Activated T-cell treated with anti-CD3 and anti-CD28 coated beads, Interleukin-2, amount 50 U/mL, for 48 hours (primary cell): ENCODE measurements around the gene SOWAHC.
"Not testable (repeated sequence)": the region's sequence is repeated elsewhere in the genome, so short reads cannot be mapped to it uniquely, and the experiment has no call there.

Experiments used
- DNase-seq, 2 experiments: peaks; one replicate each; pipeline ENCODE4 v3.0.0-alpha.2; 2020

Gene SOWAHC

GRCh38 chr2:109616184-109616583, 2.0 kb downstream of the SOWAHC start:
- DNase-seq, result no peak

GRCh38 chr2:109619032-109619615, 5.0 kb downstream of the SOWAHC start:
- DNase-seq, result no peak

GRCh38 chr2:109623297-109623696, 9.1 kb downstream of the SOWAHC start:
- DNase-seq, result no peak

- no peak for DNase-seq
Measured at GRCh38 chr2:109623923-109624322, 9.8 kb downstream of the SOWAHC start.

- no peak for DNase-seq
Measured at GRCh38 chr2:109624339-109624738, 10.2 kb downstream of the SOWAHC start.

- not testable (repeated sequence) for DNase-seq
Measured at GRCh38 chr2:109628321-109628720, 14.2 kb downstream of the SOWAHC start.

- DNase-seq, result no peak
Measured at GRCh38 chr2:109629867-109630266, 15.7 kb downstream of the SOWAHC start.

- DNase-seq, result no peak
Measured at GRCh38 chr2:109630441-109631430, 16.6 kb downstream of the SOWAHC start.

GRCh38 chr2:109631741-109632140, 17.6 kb downstream of the SOWAHC start:
- DNase-seq, result no peak

GRCh38 chr2:109632158-109632789, 18.1 kb downstream of the SOWAHC start:
- DNase-seq, result no peak

- DNase-seq, result no peak
Measured at GRCh38 chr2:109633284-109633961, 19.3 kb downstream of the SOWAHC start.

- no peak for DNase-seq
Measured at GRCh38 chr2:109635426-109636304, 21.5 kb downstream of the SOWAHC start.

- DNase-seq, result no peak
Measured at GRCh38 chr2:109636317-109636716, 22.2 kb downstream of the SOWAHC start.

GRCh38 chr2:109637749-109638570, 23.8 kb downstream of the SOWAHC start:
- DNase-seq, result no peak

- DNase-seq, result no peak
Measured at GRCh38 chr2:109638795-109639194, 24.6 kb downstream of the SOWAHC start.

- not testable (repeated sequence) for DNase-seq
Measured at GRCh38 chr2:109640000-109640399, 25.8 kb downstream of the SOWAHC start.

GRCh38 chr2:109644571-109645275, 30.6 kb downstream of the SOWAHC start:
- DNase-seq, result no peak

GRCh38 chr2:109645412-109646184, 31.4 kb downstream of the SOWAHC start:
- no peak for DNase-seq

- no peak for DNase-seq
Measured at GRCh38 chr2:109646961-109647360, 32.8 kb downstream of the SOWAHC start.

- no peak for DNase-seq
Measured at GRCh38 chr2:109647636-109648035, 33.5 kb downstream of the SOWAHC start.
